Renal cortex interstitium (tissue), 11 donors: ENCODE data around the gene NGRN. TPM values are rescaled to one million over a fixed set of nuclear protein-coding genes. Genes with fewer than 3 reads are reported as not detected.
"Not testable (repeated sequence)": the region's sequence is repeated elsewhere in the genome, so short reads cannot be mapped to it uniquely, and the experiment has no call there.

Experiments
- DNase-seq, 11 donors: peaks; one replicate each; pipeline ENCODE4 v3.0.0-alpha.2; 2013; ENCODE audit warnings: low read depth in 9 of 11, low spot score in 4 of 11; ENCODE audit errors: extremely low read depth in 1 of 11
- polyA plus RNA-seq, 3 donors: library from polyadenylated mRNA; unstranded; fragments of 120-200 nt; gene quantifications; one replicate each; pipeline ENCODE4 v1.2.1, GENCODE V29; 2013; ENCODE audit not compliant: insufficient read length in 3 of 3

Gene NGRN
- polyA plus RNA-seq, 3 donors = 108 to 123 (median 110) TPM

- DNase-seq = peak in 2 of 11 donors; percentile 32 to 52
Measured at GRCh38 chr15:90300988-90301706, 35.7 kb downstream of the NGRN start.

- DNase-seq = no peak
Measured at GRCh38 chr15:90301707-90302300, 36.3 kb downstream of the NGRN start.

- not testable (repeated sequence) for DNase-seq
Measured at GRCh38 chr15:90305355-90305754, 39.9 kb downstream of the NGRN start.

GRCh38 chr15:90305932-90306331 is 40.5 kb downstream of the NGRN start:
- no peak for DNase-seq

- DNase-seq = no peak
Measured at GRCh38 chr15:90306560-90306959, 41.1 kb downstream of the NGRN start.

GRCh38 chr15:90307661-90308060 is 42.2 kb downstream of the NGRN start:
- no peak for DNase-seq

GRCh38 chr15:90309020-90309419 is 43.5 kb downstream of the NGRN start:
- DNase-seq = no peak

- DNase-seq = peak in 5 of 11 donors; percentile 17 to 35 (median 24)
Measured at GRCh38 chr15:90315278-90315982, 50.0 kb downstream of the NGRN start.

GRCh38 chr15:90316139-90316538 is 50.7 kb downstream of the NGRN start:
- DNase-seq = no peak

GRCh38 chr15:90318591-90318990 is 53.1 kb downstream of the NGRN start:
- DNase-seq = no peak

- DNase-seq = peak; percentile 77 to 91 (median 87)
Measured at GRCh38 chr15:90320062-90320884, 54.8 kb downstream of the NGRN start.

- DNase-seq = no peak
Measured at GRCh38 chr15:90320885-90321278, 55.4 kb downstream of the NGRN start.

Other genes with a start within 250 kb of the NGRN start
- gene IDH2, start 163.2 kb upstream of the NGRN start, polyA plus RNA-seq = 100 to 1,000 TPM; 175 to 241 (median 184) TPM
- gene SEMA4B, start 64.3 kb upstream of the NGRN start, polyA plus RNA-seq = 10 to 100 TPM; 32.0 to 46.5 (median 44.4) TPM
- gene CIB1, start 31.7 kb upstream of the NGRN start, polyA plus RNA-seq = 10 to 100 TPM; 49.7 to 57.0 (median 55.4) TPM
- gene GDPGP1, start 31.5 kb upstream of the NGRN start, polyA plus RNA-seq = 1 to 10 TPM; 3.5 to 5.3 (median 4.5) TPM
- gene TTLL13, start 16.1 kb upstream of the NGRN start, polyA plus RNA-seq = under 1 TPM in 2 of 3 donors, not detected in 1; 0.20 to 0.80 TPM
- gene ZNF774, start 86.6 kb downstream of the NGRN start, polyA plus RNA-seq = 1 to 10 TPM; 4.0 to 5.1 (median 4.6) TPM
- gene IQGAP1, start 122.6 kb downstream of the NGRN start, polyA plus RNA-seq = 100 to 1,000 TPM; 150 to 171 (median 154) TPM